Stomach (tissue), 9 donors: ENCODE data around the gene EIF2S1. TPM values are rescaled to one million over a fixed set of nuclear protein-coding genes. Genes with fewer than 3 reads are reported as not detected.

Experiments
- DNase-seq, 2 donors: peaks; one replicate each; pipeline versions ENCODE4 v3.0.0 to v3.0.0-alpha.2; 2013 to 2019
- H3K27ac ChIP-seq, 5 donors: fragments of 200-600 bp in 4 of 5; sonication (generic) in 4 of 5; one replicate each; pipeline ENCODE4 v1.5.1; 2013 to 2019; ENCODE audit warnings: mild to moderate bottlenecking in 1 of 5, moderate library complexity in 1 of 5
- H3K27me3 ChIP-seq, 3 donors: fragments of 200-600 bp; sonication (generic); one replicate each; pipeline ENCODE4 v1.5.1; 2017 to 2019; ENCODE audit warnings: mixed run types in 1 of 3
- H3K36me3 ChIP-seq, 4 donors: fragments of 200-600 bp; sonication (generic); 1 replicate in 3 of 4; 2 replicates in 1 of 4; pipeline ENCODE4 v1.5.1; 2016 to 2019
- H3K4me1 ChIP-seq, 4 donors: fragments of 200-600 bp; sonication (generic); one replicate each; pipeline ENCODE4 v1.5.1; 2016 to 2019
- H3K4me3 ChIP-seq, 4 donors: fragments of 200-600 bp; sonication (generic) in 3 of 4; one replicate each; pipeline ENCODE4 v1.5.1; 2016 to 2019; ENCODE audit warnings: mild to moderate bottlenecking in 1 of 4
- H3K9me3 ChIP-seq, 4 donors: fragments of 200-600 bp; sonication (generic); one replicate each; pipeline ENCODE4 v1.5.1; 2016 to 2019
- EP300 ChIP-seq: sonication (generic); formaldehyde crosslinking; IDR thresholded peaks from one replicate; pipeline ENCODE4 v1.6.1; 2017; ENCODE audit warnings: antibody characterized with exemption
- POLR2A ChIP-seq, 4 donors: fragments of 450-650 bp; IDR thresholded peaks; one replicate each; pipeline ENCODE4 v1.6.1; 2016; ENCODE audit warnings: antibody characterized with exemption in 4 of 4, control low read depth in 2 of 4, mild to moderate bottlenecking in 1 of 4, moderate library complexity in 1 of 4
- POLR2AphosphoS5 ChIP-seq, 3 donors: sonication (generic); formaldehyde crosslinking; IDR thresholded peaks; one replicate each; pipeline ENCODE4 v1.6.1; 2016; ENCODE audit warnings: antibody characterized with exemption in 3 of 3
- WGBS, 5 donors: extraction: QIAGEN DNeasy Blood & Tissue Kit in 3 of 5; methylation state at CpG; one replicate each; pipeline versions ENCODE4 v1.1.5 to v1.1.7; 2013 to 2018; 5-methylcytosine and 5-hydroxymethylcytosine counted together
- intact Hi-C: fragments of 100-400 bp; cut with DNase I; formaldehyde crosslinking; loops from one replicate; pipeline ENCODE4 v1.15.1; 2023; ENCODE audit warnings: low total_unique reads
- polyA plus RNA-seq, 3 donors: library from polyadenylated mRNA; stranded (reverse); fragments of 200-250 nt; gene quantifications; one replicate each; pipeline ENCODE4 v1.2.3, GENCODE V29; 2013
- total RNA-seq, 5 donors: library from RNA; depleted of rRNA; stranded (reverse); fragments of >200 nt; gene quantifications; one replicate each; pipeline versions ENCODE4 v1.1.0 to v1.2.3, GENCODE V29; 2014 to 2016
- TF ChIP-seq, protein P1 (sequence below), 7 experiments: fragments of 450-650 bp in 4 of 7; fragments of 200-600 bp in 3 of 7; sonication (generic) in 3 of 7; IDR thresholded peaks; one replicate each; pipeline ENCODE4 v1.5.1; 2016 to 2019; ENCODE audit warnings: antibody characterized with exemption in 7 of 7, control low read depth in 2 of 7, mild to moderate bottlenecking in 1 of 7
- donor health status: healthy with polysubstance abuse.
- donor health status: Bipolar disorder and iron deficiency.
- donor health status: healthy.

EIF2S1 gene
- total and polyA plus RNA-seq, 8 donors: 15.6 to 149 (median 42.6) TPM

DNA sequence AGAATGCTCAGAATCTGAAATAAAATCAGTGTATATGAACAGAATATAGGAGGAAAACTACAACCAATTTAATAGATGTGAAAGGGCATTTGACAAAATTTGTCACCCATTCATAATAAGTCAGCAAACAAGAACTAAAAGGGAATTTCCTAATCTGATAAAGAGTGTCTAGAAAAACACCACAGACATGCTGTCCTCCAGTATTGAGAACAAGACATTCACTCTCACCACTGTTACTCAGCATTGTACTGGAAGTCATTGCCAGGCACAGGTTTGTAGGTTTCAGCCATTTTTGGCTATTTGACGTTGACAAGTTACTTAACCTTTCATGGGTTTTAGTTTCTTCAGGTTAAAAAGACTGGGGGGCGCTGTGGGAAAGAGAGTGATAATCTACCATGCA lies 13.2 kb downstream of the EIF2S1 start:
- no peak for DNase-seq
- peaks cover 0 to 23% (median 8%) of the 10 kb centered on the region in 4 donors for H3K4me1 ChIP-seq
- H3K27ac ChIP-seq: no peak overlapping the region
- TF ChIP-seq POLR2AphosphoS5 (IDR thresholded peaks at IDR 0.05): no peak
- no peaks in the 10 kb centered on the region for H3K27me3 ChIP-seq
- intact Hi-C loops: no loop called here
- peaks cover 27 to 99% (median 99%) of the 10 kb centered on the region in 4 donors for H3K36me3 ChIP-seq
- no peak overlapping the region for H3K4me3 ChIP-seq
- 69 to 83% (median 73%) methylated on average over 2 of the region's 2 CpGs for WGBS, 5 donors
- no peaks in the 10 kb centered on the region for H3K9me3 ChIP-seq

DNA sequence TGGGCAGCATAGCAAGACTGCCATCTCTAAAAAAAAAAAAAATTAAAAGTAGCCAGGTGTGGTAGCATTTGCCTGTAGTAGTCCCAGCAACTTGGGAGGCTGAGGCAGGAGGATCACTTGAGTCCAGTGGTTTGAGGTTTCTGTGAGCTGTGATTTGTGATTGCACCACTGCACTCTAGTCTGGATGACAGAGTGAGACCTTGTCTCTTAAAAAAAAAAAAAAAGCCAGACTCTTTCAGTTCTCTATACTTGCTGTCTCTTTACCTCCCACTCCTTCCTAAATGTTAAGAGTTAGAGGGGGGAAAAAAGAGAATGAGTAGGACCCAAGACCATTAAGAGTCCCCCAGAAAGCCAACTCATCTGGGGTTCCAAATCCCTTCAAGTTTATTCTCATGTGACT lies 17.8 kb downstream of the EIF2S1 start:
- no peak overlapping the region for H3K4me3 ChIP-seq
- no peaks in the 10 kb centered on the region for H3K27me3 ChIP-seq
- no peak for DNase-seq
- H3K36me3 ChIP-seq: peaks cover 56 to 100% (median 98%) of the 10 kb centered on the region in 4 donors
- H3K27ac ChIP-seq: no peak overlapping the region
- H3K4me1 ChIP-seq: peaks cover 0 to 2% (median 0%) of the 10 kb centered on the region in 4 donors
- TF ChIP-seq, protein P1, sequence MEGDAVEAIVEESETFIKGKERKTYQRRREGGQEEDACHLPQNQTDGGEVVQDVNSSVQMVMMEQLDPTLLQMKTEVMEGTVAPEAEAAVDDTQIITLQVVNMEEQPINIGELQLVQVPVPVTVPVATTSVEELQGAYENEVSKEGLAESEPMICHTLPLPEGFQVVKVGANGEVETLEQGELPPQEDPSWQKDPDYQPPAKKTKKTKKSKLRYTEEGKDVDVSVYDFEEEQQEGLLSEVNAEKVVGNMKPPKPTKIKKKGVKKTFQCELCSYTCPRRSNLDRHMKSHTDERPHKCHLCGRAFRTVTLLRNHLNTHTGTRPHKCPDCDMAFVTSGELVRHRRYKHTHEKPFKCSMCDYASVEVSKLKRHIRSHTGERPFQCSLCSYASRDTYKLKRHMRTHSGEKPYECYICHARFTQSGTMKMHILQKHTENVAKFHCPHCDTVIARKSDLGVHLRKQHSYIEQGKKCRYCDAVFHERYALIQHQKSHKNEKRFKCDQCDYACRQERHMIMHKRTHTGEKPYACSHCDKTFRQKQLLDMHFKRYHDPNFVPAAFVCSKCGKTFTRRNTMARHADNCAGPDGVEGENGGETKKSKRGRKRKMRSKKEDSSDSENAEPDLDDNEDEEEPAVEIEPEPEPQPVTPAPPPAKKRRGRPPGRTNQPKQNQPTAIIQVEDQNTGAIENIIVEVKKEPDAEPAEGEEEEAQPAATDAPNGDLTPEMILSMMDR (IDR thresholded peaks at IDR 0.05): no peak
- TF ChIP-seq POLR2A (IDR thresholded peaks at IDR 0.05) (no peak), EP300 (no peak), POLR2AphosphoS5 (IDR thresholded peaks at IDR 0.05) (no peak)
- intact Hi-C loops: no loop called here
- no peaks in the 10 kb centered on the region for H3K9me3 ChIP-seq

DNA sequence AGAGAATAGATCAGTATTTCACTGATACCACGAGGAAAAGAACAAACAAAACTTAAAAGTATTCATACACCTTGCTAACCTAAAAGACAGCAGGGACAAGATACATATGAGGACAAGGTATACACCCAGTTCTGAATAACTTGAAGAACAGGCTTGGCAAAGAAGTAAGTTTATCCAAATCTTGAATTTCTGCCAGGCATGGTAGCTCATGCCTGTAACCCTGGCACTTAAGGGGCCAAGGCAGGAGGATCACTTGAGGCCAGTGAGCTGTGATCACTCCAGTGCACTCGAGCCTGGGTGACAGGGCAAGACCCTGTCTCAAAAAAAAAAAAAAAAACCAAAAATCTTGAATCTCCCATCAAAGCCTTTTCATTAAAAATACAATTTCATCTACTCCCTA lies 25.0 kb downstream of the EIF2S1 start:
- WGBS, 5 donors: 44 to 65% (median 56%) methylated on average over 2 of the region's 2 CpGs
- no peaks in the 10 kb centered on the region for H3K9me3 ChIP-seq
- intact Hi-C loops: no loop called here

DNA sequence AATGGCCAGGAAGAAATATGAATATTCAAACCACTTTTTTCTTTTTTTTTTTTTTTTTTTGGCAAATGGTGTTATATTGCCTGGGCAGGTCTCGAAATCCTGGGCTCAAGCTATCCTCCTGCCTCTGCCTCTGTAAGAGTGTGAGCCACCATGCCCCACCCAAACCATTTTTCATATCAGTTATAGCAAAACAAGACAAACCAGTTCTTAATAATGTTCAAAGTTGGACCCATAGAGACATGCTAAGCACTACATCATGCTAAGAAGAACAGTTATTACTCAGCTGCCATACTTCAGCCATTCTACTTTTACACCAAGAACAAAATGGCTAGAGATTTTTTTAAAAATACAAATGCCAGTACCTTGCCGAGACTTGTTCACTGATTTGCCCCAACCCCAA lies 25.5 kb downstream of the EIF2S1 start:
- Histone ChIP-seq H3K36me3 (peaks cover 47 to 80% (median 74%) of the 10 kb centered on the region in 4 donors), H3K27me3 (no peaks in the 10 kb centered on the region), H3K4me1 (peaks cover 0 to 15% (median 4%) of the 10 kb centered on the region in 4 donors), H3K9me3 (no peaks in the 10 kb centered on the region), H3K4me3 (no peak overlapping the region), H3K27ac (no peak overlapping the region)
- 68 to 88% (median 75%) methylated on average over 2 of the region's 2 CpGs for WGBS, 5 donors
- intact Hi-C loops: no loop called here
- peak in 1 of 2 donors; percentile 46 for DNase-seq
- TF ChIP-seq EP300 (no peak), POLR2AphosphoS5 (IDR thresholded peaks at IDR 0.05) (no peak), POLR2A (IDR thresholded peaks at IDR 0.05) (no peak)
- TF ChIP-seq, protein P1 (IDR thresholded peaks at IDR 0.05): no peak

More for the DNA sequence above, 25.0 kb downstream of the EIF2S1 start:
- Histone ChIP-seq H3K36me3 (peaks cover 49 to 85% (median 77%) of the 10 kb centered on the region in 4 donors), H3K27me3 (no peaks in the 10 kb centered on the region), H3K27ac (no peak overlapping the region), H3K4me3 (no peak overlapping the region), H3K4me1 (peaks cover 0 to 15% (median 4%) of the 10 kb centered on the region in 4 donors)
- DNase-seq: no peak
- TF ChIP-seq EP300: no peak
- TF ChIP-seq POLR2A (IDR thresholded peaks at IDR 0.05): no peak
- TF ChIP-seq POLR2AphosphoS5 (IDR thresholded peaks at IDR 0.05): no peak
- TF ChIP-seq, protein P1 (IDR thresholded peaks at IDR 0.05): no peak

DNA sequence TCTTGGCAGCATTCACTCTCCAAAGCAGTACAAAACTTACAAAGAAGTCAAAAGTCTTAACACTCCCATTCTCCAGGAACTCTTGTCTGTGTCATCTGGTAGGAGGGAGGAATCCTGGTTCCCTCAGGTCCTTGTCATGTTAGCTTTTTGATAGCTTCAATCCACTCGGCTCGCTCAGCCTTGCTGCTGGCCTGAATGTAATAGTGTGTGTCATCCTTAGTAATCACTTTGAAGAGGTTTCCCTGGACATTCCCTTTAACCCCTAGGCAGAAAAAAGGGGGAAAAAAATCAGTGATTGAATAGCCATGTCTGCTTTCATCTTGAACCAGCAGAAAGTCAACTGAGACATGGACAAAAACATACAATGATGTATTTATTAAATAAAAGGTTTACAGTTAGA lies 27.1 kb downstream of the EIF2S1 start:
- DNase-seq: no peak
- intact Hi-C loops: no loop called here
- peaks cover 0 to 15% (median 4%) of the 10 kb centered on the region in 4 donors for H3K4me1 ChIP-seq
- WGBS, 5 donors: 87 to 93% (median 89%) methylated on average over 2 of the region's 2 CpGs
- no peak overlapping the region for H3K4me3 ChIP-seq
- H3K27ac ChIP-seq: no peak overlapping the region
- H3K36me3 ChIP-seq: peaks cover 31 to 66% (median 58%) of the 10 kb centered on the region in 4 donors
- no peaks in the 10 kb centered on the region for H3K9me3 ChIP-seq
- no peak for TF ChIP-seq POLR2AphosphoS5 (IDR thresholded peaks at IDR 0.05)
- TF ChIP-seq, protein P1 (IDR thresholded peaks at IDR 0.05): no peak
- no peak for TF ChIP-seq EP300
- TF ChIP-seq POLR2A (IDR thresholded peaks at IDR 0.05): no peak
- no peaks in the 10 kb centered on the region for H3K27me3 ChIP-seq
